Activated CD8-positive, alpha-beta memory T cell treated with anti-CD3 and anti-CD28 coated beads, Interleukin-2, amount 50 U/mL, for 24 hours (primary cell): ENCODE measurements around the gene PAEP.

Experiments
- DNase-seq: peaks from one replicate; pipeline ENCODE4 v3.0.0-alpha.2; 2020; ENCODE audit errors: extremely low read depth

Gene PAEP

GRCh38 chr9:135600296-135600817 lies 38.8 kb downstream of the PAEP start:
- no peak for DNase-seq

GRCh38 chr9:135601988-135602387 lies 40.4 kb downstream of the PAEP start:
- no peak for DNase-seq

GRCh38 chr9:135602789-135603481 lies 41.4 kb downstream of the PAEP start:
- DNase-seq, result peak; percentile 9

DNA sequence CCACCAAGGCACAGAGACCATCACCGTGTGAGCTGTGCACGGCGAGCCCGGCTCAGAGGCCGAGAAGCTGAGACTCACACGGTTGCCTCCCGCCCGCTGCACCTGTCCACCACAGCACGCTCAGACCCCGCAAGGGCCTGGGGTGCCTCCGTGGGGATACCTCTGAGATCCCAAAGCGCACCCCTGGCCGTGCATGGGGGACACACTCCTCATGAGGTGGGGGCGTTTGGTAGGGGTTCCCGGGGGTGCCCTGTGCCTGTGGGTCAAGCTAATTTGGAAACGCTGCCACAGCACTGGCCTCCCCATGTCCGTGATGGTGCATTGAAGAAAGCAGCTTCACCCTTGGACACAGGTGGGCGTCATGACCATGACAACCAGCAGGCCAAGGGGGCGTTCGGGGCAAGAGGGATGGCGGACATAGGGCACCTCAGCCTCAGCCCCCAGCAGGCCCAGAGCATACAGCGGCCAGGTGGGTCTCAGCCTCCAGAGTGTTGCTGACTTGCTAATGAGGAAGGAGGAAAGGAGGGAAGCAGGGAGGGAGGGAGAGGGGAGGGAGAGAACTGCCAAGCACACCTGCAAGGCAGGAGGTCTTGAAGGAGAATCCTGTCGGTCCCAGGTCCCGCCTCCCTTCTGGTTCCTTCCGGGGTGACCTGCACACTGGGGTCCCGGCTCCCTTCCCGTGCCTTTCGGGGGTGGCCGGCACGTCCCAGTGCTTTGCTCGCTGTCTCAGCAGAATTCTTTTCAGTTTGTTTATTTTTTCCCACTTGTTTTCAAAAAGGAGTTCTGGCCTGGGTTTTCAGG lies 43.1 kb downstream of the PAEP start:
- no peak for DNase-seq

GRCh38 chr9:135605238-135605781 lies 43.8 kb downstream of the PAEP start:
- DNase-seq, result no peak

DNA sequence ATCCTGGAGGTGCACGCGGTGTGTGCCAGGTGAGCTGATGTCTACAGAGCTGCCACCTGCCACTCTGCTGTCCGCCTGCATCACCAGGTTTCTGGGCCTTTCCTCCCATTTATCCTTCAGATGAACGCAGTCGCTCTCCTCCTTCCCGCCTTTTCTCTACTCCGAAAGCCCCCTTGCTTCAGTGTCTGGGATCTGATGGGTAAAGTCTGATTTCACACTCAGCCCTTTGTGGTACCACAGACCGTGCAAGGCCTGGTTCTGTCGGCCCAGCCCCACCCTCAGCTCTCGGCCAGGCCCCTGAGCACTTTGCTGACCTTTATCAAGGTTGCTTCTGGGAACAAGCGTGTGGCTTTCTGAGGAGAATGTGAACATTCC lies 45.3 kb downstream of the PAEP start:
- no peak for DNase-seq

DNA sequence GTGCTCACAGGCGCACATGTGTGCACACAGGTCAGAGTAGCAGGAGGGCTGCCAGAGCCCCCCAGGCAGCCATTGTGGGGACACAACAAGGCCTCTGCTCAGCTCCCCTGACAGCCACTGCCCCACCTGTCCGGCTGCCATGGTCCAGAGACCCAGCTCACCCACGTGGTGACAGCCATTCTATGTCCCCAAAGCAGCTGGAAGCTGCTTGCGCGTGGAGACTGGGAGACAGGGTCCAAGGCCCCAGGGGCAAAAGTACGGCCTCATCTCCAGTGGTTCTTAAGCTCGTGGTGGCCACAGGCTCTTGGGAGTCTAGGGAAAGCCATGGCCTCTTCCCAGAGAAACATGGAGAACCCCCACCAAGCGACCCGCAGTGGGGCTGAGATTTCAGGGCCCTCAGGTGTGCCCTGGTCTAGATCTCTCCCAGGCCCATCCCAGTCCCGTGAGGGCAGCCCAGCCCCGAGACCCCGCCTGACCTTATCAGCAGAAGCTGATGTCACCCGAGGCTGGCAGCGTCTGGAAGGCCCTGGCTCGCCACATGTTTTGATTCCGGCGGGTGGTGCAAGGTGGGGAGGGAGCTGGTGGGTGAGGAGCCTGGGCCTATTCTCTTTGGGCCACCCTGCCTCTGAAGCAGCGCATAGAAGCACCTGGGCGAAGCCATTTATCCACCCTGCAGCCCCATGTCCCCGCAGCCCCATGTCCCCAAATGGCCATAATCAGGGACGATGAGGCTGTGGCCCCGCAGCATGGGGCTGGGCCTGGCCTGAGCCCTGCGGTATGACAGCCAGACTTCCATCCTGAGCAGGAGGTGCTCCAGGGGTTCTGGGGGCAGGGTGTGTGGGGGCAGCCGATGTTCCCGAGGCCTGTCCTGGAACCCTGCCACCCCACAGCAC lies 46.1 kb downstream of the PAEP start:
- no peak for DNase-seq

DNA sequence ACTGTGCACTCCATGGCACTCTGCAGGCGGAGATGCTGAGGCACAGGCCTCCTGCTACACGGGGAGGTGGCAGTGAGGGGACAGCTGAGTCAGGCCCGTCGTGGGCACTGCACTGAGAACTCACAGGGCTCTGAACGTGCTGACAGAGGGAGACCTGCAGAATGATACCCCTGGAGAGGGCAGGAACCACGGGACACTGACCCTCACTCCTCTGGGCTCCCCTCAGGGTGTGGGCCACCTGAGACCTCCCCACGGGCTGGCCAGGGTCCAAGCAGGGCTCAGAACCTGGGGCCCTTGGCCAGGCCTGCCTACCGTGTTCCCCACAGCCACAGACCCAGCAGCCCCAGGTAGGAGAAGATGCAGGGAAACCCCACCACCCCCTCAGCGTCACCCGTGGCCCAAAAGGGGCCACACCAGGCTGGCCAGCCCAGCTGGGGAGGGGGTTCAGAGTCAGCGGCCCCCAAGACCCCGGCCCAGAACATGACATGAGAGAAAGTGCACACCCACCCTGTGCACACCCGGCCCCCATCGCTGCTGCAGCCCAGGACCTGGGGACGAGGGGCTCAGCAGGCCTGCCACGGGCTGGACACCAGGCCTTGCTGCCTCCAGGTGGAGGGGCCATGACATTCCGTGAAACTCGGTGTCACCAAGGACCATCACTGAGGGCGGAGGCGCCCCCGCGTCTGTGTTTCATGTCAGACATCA lies 46.9 kb downstream of the PAEP start:
- DNase-seq, result no peak

DNA sequence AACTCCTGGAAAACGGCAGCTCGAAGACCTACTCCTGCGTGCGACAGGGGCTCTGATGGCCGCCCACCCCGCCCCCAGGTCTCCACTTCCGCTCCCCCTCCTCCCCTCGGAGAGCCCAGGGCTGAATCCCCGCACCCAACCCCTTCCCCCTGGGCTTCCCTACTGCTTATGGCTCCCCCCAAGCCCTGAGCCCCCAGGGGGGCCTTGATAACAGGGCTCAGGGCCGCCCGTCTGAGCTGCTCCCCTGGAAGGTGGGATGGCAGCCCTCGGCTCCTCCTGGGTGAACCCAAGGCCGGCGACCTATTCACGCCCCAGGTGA lies 47.4 kb downstream of the PAEP start:
- no peak for DNase-seq

DNA sequence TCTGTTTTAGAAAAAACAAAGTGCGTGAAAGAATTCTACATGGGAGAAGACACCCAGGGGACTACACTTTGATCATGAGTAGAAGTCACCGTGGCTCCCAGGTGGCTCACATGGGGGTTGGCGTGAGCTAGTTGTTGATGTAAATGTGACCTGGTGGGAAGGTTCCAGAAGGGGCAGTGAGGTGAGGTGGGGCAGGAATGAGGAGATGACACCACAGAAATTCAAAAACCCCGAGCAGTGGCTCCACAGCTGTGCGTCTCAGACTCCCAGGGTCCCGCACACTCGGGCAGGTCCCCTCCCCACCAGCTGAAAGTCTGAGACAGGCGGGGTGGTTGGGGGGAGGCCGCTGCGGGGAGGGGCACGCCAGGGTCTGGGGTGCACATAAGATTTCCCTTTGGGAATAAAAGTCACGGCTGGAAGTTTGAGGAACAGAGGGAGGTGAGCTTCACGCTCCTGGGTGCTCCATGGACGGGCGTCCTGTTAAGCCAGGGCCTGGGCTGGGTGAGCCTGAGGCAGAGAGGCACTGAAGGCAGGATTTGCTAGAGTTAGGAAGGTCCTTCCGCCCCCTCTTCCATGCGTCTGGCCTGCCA lies 47.9 kb downstream of the PAEP start:
- no peak for DNase-seq

GRCh38 chr9:135610290-135611141 lies 49.0 kb downstream of the PAEP start:
- DNase-seq, result no peak

- no peak for DNase-seq
Measured at GRCh38 chr9:135611142-135611874, 49.8 kb downstream of the PAEP start.

DNA sequence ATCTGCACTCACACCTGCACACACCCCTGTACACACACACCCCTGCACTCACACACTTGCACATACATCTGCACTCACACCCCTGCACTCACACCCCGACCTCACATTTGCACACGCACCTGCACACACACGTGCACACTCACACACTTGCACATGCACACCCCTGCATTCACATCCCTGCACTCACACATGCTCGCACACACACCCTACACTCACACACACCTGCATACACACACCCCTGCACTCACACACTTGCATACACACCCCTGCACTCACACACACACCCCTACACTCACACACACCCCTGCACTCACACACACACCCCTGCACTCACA lies 50.3 kb downstream of the PAEP start:
- DNase-seq, result no peak

- no peak for DNase-seq
Measured at GRCh38 chr9:135612437-135612836, 50.9 kb downstream of the PAEP start.

- DNase-seq, result no peak
Measured at GRCh38 chr9:135612981-135613910, 51.7 kb downstream of the PAEP start.

GRCh38 chr9:135613946-135614805 lies 52.6 kb downstream of the PAEP start:
- DNase-seq, result no peak
